COLO668 (cell line): ENCODE measurements around the gene DENND4A.
A peak's percentile ranks its signal among the peaks of the same experiment; 100 is the strongest.

Source experiments
- DNase-seq: peaks from one replicate; lab custom pipeline; 2025; ENCODE audit not compliant: unreplicated experiment; lab: John Stamatoyannopoulos, UW

The DENND4A gene

GRCh38 chr15:65792138-65792987 lies at the start of gene DENND4A:
Gene DENND4A (minus strand): TSS chr15:65792293. CDS start chr15:65756450, 35,843 bp downstream.
- DNase-seq: peak; percentile 98

DNA sequence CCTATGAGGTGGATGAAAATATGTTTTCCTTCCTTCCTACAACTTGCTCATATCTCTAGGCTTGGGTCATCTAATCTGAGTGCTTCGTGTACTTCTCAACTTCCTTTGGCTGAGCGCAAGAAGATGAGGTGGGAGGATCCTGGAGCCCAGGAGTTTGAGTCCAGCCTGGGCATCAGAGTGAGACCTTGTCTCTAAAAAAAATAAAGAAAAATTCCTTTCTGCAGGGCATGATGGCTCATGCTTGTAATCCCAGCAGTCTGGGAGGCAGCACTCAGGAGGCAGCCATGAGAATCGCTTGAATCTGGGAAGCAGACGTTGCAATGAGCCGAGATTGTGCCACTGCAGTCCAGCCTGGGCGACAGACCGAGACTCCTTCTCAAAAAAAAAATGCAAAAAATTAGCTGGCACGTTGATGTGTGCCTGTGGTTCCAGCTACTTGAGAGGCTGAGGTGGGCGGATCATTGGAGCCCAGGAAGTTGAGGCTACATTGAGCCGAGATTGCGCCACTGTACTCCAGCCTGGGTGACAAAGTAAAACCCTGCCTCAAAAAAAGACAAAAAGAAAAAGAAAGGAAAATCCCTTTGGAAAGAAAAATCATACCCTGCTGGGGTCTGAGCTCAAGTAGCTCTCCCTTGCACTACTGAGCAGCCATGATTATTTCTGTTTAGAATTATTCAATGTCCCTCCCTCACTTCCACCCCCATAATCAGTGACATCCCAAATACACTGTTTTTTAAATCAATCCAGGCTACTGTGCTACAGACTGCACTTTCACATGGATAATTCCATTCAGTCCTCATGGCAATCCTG lies 49.2 kb upstream of the DENND4A start:
- DNase-seq: no peak

DNA sequence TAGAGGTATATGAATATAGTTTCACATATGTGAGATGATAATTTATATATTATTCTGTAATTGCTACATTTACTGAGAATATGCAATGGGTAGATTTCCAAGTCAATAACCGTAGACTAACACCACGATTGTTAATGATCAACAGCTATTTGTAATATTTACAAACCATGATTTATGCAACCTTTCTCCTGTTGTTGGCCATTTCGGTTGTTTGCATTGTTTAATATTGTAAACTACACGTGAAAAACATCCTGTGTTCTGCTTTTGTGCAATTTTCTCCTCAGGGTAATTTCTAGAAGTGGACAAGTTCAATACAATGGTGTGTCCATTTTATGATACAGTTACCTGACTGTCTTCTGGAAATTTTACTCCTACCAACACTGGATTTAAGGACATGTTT lies 47.9 kb upstream of the DENND4A start:
- DNase-seq: no peak

DNA sequence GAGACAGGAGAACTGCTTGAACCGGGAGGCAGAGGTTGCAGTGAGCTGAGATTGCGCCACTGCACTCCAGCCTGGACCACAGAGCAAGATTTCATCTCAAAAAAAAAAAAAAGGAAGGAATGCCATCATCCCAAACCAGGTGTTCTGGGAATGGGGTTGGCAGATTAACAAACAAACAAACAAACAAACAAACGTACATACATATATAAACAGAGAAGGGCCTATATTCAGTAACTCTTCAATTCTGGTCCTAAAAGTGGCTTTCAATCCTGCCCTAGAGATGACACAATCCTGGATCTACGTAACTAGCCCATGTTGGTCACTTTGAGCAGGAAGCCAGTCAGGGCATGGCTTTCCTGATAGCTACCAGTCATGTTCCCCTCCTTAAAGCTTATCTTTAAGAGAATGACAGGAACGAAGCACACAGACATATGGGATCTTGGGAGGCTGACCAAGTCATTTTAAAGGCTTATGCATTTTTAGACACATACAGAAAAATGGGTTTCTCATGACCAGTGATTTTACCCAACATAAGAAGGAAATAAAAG lies 47.3 kb upstream of the DENND4A start:
- no peak for DNase-seq

DNA sequence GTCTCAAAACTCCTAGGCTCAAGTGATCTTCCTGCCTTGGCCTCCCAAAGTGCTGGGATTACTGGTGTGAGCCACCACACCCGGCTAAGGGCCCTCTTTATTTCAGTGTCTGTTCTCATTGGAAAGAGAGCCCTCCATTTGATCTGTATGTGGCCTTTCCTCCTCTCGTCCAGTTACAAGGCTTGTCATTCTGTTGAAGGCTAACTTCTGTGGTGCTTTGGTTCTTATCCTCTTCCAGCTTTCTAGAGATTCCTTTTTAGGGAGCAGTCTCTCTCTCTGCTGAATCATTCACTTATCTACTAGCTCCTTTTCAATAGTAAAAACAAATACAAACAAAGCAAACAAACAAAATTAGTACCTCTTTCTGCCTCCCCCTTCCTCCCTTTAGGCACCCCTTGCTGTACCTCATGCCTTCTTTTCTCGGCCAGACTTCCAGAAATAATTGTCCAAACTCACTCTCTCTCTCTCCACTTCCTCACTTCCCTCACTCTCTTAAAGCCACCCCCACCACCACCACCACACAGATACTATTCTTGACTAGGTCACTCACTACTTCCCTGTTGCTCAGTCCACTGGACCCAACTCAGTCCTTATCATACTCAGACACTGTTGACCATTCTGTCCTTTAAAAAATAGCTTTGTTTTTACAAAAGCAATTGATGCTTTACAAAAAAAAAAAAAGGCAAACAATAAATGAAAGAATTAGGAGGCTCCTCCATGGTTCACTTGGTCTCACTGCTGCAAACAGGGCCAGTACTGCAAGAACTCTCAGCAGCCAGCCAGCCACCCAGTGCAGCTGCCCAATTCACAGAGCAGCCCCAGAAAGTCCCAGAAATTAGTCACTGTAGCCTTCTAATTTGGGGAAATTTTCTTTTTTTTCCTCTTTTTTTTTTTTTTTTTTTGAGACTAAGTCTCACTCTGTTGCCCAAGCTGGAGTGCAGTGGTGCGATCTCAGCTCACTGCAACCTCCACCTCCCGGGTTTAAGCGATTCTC lies 45.5 kb upstream of the DENND4A start:
- DNase-seq: no peak

DNA sequence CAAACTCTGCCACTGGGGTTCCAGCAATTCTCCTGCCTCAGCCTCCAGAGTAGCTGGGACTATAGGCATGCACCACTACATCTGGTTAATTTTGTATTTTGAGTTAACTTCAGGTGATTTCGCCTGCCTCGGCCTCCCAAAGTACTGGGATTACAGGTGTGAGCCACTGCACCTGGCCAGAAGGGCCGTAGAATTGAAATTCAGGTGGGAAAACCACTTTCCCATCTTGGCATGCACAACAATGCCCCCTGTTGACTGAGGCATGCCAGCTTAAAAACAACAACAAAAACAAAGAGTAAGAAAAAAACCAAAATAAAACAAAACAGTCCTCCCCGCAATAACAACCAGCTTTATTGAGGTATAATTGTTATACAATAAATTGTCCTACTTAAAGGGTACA lies 44.6 kb upstream of the DENND4A start:
- no peak for DNase-seq

GRCh38 chr15:65835447-65835846 lies 43.4 kb upstream of the DENND4A start:
- DNase-seq: no peak

- no peak for DNase-seq
Measured at GRCh38 chr15:65834603-65835282, 42.6 kb upstream of the DENND4A start.

GRCh38 chr15:65833501-65834205 lies 41.6 kb upstream of the DENND4A start:
- peak; percentile 67 for DNase-seq

DNA sequence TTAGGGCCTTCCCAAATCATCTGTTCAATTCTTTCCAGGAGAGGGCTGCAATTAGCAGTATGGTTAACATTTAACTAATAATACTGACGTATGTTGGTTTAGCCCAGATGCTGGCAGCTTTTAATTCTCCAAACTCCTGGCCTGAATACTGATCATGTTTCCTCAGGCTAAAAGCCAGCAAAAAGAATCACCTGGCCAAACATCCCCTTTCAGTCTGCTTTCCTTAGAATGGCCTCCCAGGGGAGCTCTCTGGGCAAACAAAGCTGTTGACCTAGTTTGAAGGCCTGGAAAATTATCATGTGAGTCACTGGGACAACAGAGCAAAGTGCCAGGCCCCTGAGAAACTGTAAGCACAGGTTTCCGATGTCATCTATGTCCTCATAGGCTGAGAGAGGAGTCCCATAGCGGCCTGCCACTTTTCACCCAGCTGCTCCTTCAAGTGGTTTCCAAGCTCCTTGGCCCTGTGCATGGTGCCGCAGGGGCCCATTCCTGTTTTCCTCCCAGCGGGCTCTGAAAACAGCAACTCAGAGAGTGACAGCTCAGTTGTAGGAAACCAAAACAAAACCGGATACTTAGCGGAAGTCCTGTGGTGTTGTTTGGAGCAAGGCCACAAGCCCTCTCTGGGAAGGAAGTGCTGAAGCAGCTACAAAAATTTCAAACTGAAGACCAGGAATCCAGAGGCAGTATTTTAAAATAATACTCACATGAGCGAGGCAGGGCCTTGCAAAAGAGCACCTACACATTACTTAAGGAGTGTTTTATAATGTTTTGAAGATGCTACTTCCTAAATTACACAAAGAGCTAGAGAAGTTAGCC lies 40.7 kb upstream of the DENND4A start:
- DNase-seq: peak; percentile 91

GRCh38 chr15:65829130-65829764 lies 37.2 kb upstream of the DENND4A start:
- DNase-seq: peak; percentile 13

- DNase-seq: no peak
Measured at GRCh38 chr15:65828585-65828984, 36.5 kb upstream of the DENND4A start.

DNA sequence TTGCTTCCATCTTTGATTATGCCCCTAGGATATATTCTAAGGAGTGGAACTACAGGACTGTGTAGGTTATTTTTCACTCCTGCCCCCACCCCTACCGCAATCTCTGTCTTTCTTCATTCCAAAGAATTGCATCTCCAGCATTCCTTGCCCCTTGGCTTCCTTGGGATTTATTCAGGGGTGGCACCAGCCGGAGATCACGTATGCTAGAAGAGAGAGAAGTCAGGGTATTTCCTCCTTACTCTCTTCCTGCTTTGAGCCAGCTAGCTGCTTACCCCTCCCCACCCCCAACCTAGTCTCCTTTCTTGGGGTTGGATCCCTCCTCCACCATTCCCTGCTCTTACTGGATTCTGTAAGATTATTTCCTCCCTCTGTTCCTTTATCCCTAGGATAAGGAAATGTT lies 35.0 kb upstream of the DENND4A start:
- no peak for DNase-seq

DNA sequence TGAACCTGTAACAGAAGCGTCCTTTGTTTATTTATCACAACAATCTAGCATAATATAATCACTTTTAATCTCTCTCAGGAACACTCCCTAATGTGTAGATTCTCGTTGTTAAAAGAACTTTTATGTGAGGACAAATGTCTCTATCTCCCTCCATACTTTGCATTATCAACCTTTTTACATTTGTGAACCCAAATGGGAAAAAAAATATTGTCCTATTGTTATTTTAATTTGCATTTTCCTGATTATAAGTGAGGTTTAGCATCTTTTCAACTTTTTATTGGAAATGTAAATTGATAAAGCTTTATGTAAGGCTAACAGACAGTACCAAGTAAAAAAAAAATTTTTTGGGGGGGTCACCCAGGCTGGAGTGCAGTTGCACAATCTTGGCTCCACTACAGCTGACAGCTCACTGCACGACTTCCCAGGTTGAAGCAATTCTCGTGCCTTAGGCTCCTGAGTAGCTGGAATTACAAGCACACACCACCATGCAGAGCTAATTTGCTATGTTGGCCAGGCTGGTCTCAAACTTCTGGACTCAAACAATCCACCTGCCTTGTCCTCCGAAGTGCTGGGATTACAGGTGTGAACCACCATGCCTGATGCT lies 33.0 kb upstream of the DENND4A start:
- DNase-seq: no peak

GRCh38 chr15:65824031-65824743 lies 32.1 kb upstream of the DENND4A start:
- peak; percentile 51 for DNase-seq

DNA sequence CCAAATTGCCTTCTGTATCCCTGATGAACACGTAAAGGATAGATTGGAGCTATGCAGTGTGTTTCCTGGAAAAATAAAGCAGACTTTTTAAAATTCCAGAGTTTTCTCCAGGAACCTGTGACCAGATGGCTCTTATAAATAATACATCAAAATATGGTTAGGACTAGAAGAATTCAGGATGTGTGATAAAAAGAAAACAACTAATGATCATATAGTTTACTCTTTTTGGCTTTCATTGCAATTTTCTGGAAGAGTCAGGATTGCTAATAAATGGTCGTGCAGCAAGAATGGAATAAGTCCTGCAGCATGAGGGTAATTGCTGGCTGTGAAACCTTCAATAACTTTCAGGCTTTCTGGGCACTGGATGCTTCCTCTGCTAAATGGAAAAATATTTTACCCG lies 30.2 kb upstream of the DENND4A start:
- no peak for DNase-seq

DNA sequence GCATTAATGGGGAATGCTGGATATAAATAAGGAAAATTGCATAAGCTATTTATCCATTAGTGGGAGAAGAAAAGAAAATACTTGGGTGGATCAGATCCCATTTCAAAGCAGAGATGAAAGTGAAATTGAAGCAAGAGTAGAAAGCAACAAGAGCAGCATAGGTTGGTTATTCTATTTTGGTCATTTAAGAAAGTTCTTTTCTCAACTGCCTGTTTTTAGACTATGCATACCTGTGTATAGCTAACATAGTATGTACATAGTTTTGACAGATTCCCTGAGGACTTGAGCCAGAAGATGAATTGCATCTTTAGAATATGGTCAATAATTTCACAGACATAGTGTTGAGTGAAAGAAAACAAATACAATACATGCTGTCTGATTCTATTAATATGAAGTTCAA lies 29.0 kb upstream of the DENND4A start:
- DNase-seq: no peak
